Measurements from ENCODE around the gene ROR1. TPM values are rescaled to one million over a fixed set of nuclear protein-coding genes. Genes with fewer than 3 reads are reported as not detected.
A peak's percentile ranks its signal among the peaks of the same experiment; 100 is the strongest.

ROR1 gene
- total RNA-seq, 1 experiment from 2014 or later = 2.7 TPM

- POLR2A ChIA-PET = no interaction called here
- no peaks in the 10 kb centered on the region for H3K9me3 ChIP-seq (ENCODE audit: control insufficient read depth in 1 of 2, insufficient read depth in 1 of 2, low read depth in 1 of 2, low read length in 2 of 2)
- H3K4me2 ChIP-seq (ENCODE audit: low read length) = no peak overlapping the region
- RAD21 ChIA-PET (ENCODE audit: low non-redundant PET in 1 of 2, low total read pairs in 2 of 2, uncharacterized antibody in 2 of 2, unreplicated experiment in 2 of 2) = interaction anchor here (0.6 to 1.1 kb wide), 3 partner anchors 226 to 328 kb away, joined by 3 to 5 read pairs (median 5); no protein-coding TSS in a partner anchor
- no peak overlapping the region for H3K9ac ChIP-seq (ENCODE audit: low read length)
- no peaks in the 10 kb centered on the region for H3K9me2 ChIP-seq (ENCODE audit: insufficient read depth)
- no peaks in the 10 kb centered on the region for H3K27me3 ChIP-seq (ENCODE audit: insufficient read depth, low read length)
- intact Hi-C loops (cut with micrococcal nuclease) = loop anchor here (5.0 to 10.0 kb wide), 2 partner anchors 143 to 225 kb away; partner anchors contain the start of gene ROR1
- peak; percentile 71 for ATAC-seq
- BruUV-seq (replicated peaks) = no TSS peak
- no peak overlapping the region for H2AFZ ChIP-seq (ENCODE audit: low read depth, low read length, poor library complexity, severe bottlenecking)
- peak; percentile 32 for DNase-seq (ENCODE audit: low read depth, low spot score)
- H3K79me2 ChIP-seq (ENCODE audit: insufficient read depth, low read length) = no peaks in the 10 kb centered on the region
- H3K27ac ChIP-seq (ENCODE audit: low read depth, low read length) = no peak overlapping the region
- TF ChIP-seq RAD21 (IDR thresholded peaks at IDR 0.05; ENCODE audit: low read depth) (peak; percentile 45; the same call in 1 of the 2 replicates), CTCF (IDR thresholded peaks at IDR 0.05 in 2 of 3, conservative IDR thresholded peaks at IDR 0.05 in 1 of 3; ENCODE audit: borderline replicate concordance in 1 of 3, insufficient read depth in 1 of 3, low read depth in 2 of 3, low read length in 2 of 3) (peak; percentile 32 to 72 (median 65); a peak in 5 of 6 replicates), REST (IDR thresholded peaks at IDR 0.05; ENCODE audit: low read depth) (no peak)
- H3K4me1 ChIP-seq (ENCODE audit: control insufficient read depth in 1 of 2, insufficient read depth in 2 of 2, low read length in 2 of 2) = peaks cover 0 to 15% of the 10 kb centered on the region in 2 experiments; a peak in 2 of 4 replicates
- H3K36me3 ChIP-seq (ENCODE audit: control insufficient read depth in 1 of 2, insufficient read depth in 2 of 2, low read length in 2 of 2) = no peaks in the 10 kb centered on the region
- H3K4me3 ChIP-seq (replicated peaks in 1 of 2; ENCODE audit: low read depth in 1 of 2, low read length in 2 of 2) = no peak overlapping the region
- CTCF ChIA-PET = interaction anchor here (0.7 to 7.2 kb wide), 11 partner anchors 9 to 327 kb away, joined by 3 to 50 read pairs (median 6); no protein-coding TSS in a partner anchor
- H4K20me1 ChIP-seq (ENCODE audit: insufficient read depth) = no peaks in the 10 kb centered on the region
These were observed 144.0 kb downstream of the ROR1 start for GRCh38 chr1:63917571-63918417.

Data from HCT116 (cell line).